B cell (primary cell): Measurements from ENCODE around the gene DEPDC1B. TPM values are rescaled to one million over a fixed set of nuclear protein-coding genes. Genes with fewer than 3 reads are reported as not detected.

Source experiments
- ATAC-seq: fragments of 200-7000 bp; cut with Tn5 transposase; one replicate; pipeline ENCODE4 v1.10.0; 2021; ENCODE audit warnings: low read depth, mild to moderate bottlenecking, moderate number of reproducible peaks, moderate library complexity
- CTCF ChIA-PET: fragments of 350-600 bp; sonication (Branson Sonifier 250); formaldehyde crosslinking; loops from one replicate; lab custom pipeline; 2021; ENCODE audit warnings: antibody characterized with exemption, inconsistent platforms; lab: Charles Lee
- POLR2A ChIA-PET: fragments of 350-600 bp; sonication (Branson Sonifier 250); formaldehyde crosslinking; loops from one replicate; lab custom pipeline; 2021; ENCODE audit warnings: antibody characterized with exemption; lab: Charles Lee
- DNase-seq: peaks from one replicate; pipeline ENCODE4 v3.0.0; 2013
- H2AFZ ChIP-seq: 2 replicates; pipeline ENCODE4 v1.6.1; 2012; ENCODE audit warnings: mild to moderate bottlenecking, low read depth, low read length; ENCODE audit not compliant: insufficient read depth, poor library complexity, severe bottlenecking
- H3K27ac ChIP-seq, 2 donors: 1 replicate in 1 of 2; 2 replicates in 1 of 2; pipeline ENCODE4 v1.5.1; 2012 to 2013; ENCODE audit warnings: low read length in 2 of 2, mild to moderate bottlenecking in 2 of 2, moderate library complexity in 1 of 2
- H3K27me3 ChIP-seq, 4 experiments: fragments of 200-600 bp in 1 of 4; sonication (generic) in 1 of 4; replicated peaks in 1 of 4; 1 replicate in 2 of 4; 2 replicates in 2 of 4; pipeline versions ENCODE4 v1.6.1 to v1.7.0; 2013 to 2016; ENCODE audit warnings: low read length in 3 of 4, mild to moderate bottlenecking in 2 of 4, mixed read lengths in 1 of 4, moderate library complexity in 1 of 4; ENCODE audit not compliant: insufficient read depth in 4 of 4, control insufficient read depth in 3 of 4; ENCODE audit errors: control extremely low read depth in 1 of 4
- H3K36me3 ChIP-seq, 2 experiments: replicated peaks in 1 of 2; 1 replicate in 1 of 2; 2 replicates in 1 of 2; pipeline versions ENCODE4 v1.6.1 to v1.7.1; 2013; ENCODE audit warnings: low read length in 1 of 2; ENCODE audit not compliant: insufficient read depth in 2 of 2, control insufficient read depth in 1 of 2; ENCODE audit errors: control extremely low read depth in 1 of 2, extremely low read depth in 1 of 2
- H3K4me1 ChIP-seq, 2 donors: fragments of 200-600 bp in 1 of 2; sonication (generic) in 1 of 2; 1 replicate in 1 of 2; 2 replicates in 1 of 2; pipeline versions ENCODE4 v1.5.1 to v1.6.1; 2013 to 2017; ENCODE audit warnings: low read length in 2 of 2; ENCODE audit not compliant: control insufficient read depth in 2 of 2, insufficient read depth in 2 of 2
- H3K4me2 ChIP-seq: replicated peaks from 2 replicates; pipeline ENCODE3; 2012; ENCODE audit warnings: mild to moderate bottlenecking, low read depth, low read length; ENCODE audit not compliant: poor library complexity, severe bottlenecking
- H3K4me3 ChIP-seq, 5 experiments: fragments of 200-600 bp in 1 of 5; sonication (generic) in 1 of 5; 1 replicate in 3 of 5; 2 replicates in 2 of 5; pipeline versions ENCODE4 v1.5.1 to v1.7.0; 2011 to 2016; ENCODE audit warnings: low read length in 4 of 5, mild to moderate bottlenecking in 4 of 5, low read depth in 2 of 5, control low read depth in 1 of 5, moderate library complexity in 1 of 5; ENCODE audit not compliant: insufficient read depth in 1 of 5; ENCODE audit errors: control extremely low read depth in 1 of 5, extremely low read depth in 1 of 5
- H3K79me2 ChIP-seq: fragments of 200-600 bp; sonication (generic); one replicate; pipeline ENCODE4 v1.6.0; 2016; ENCODE audit warnings: low read length; ENCODE audit not compliant: control insufficient read depth, insufficient read depth
- H3K9ac ChIP-seq: fragments of 200-600 bp; sonication (generic); 2 replicates; pipeline ENCODE4 v1.6.1; 2017; ENCODE audit warnings: mild to moderate bottlenecking, low read length, moderate library complexity
- H3K9me3 ChIP-seq, 3 donors: one replicate each; pipeline versions ENCODE4 v1.6.1 to v1.7.1; 2013; ENCODE audit warnings: low read length in 2 of 3; ENCODE audit not compliant: control insufficient read depth in 2 of 3, insufficient read depth in 1 of 3; ENCODE audit errors: control extremely low read depth in 1 of 3
- H4K20me1 ChIP-seq: 2 replicates; pipeline ENCODE4 v1.6.0; 2012; ENCODE audit warnings: mild to moderate bottlenecking, low read length; ENCODE audit not compliant: insufficient read depth, control insufficient read depth, poor library complexity, severe bottlenecking
- H3K27ac Mint-ChIP-seq: one replicate; pipeline ENCODE4 v1.8.0; 2021; ENCODE audit warnings: mixed read lengths
- H3K27me3 Mint-ChIP-seq: one replicate; pipeline ENCODE4 v1.8.0; 2021; ENCODE audit warnings: mixed read lengths
- H3K4me1 Mint-ChIP-seq: one replicate; pipeline ENCODE4 v1.8.0; 2021; ENCODE audit warnings: mixed read lengths
- H3K4me3 Mint-ChIP-seq: one replicate; pipeline ENCODE4 v1.8.0; 2021; ENCODE audit warnings: mixed read lengths
- H3K9me3 Mint-ChIP-seq: one replicate; pipeline ENCODE4 v1.8.0; 2022; ENCODE audit warnings: mixed read lengths; ENCODE audit not compliant: insufficient read depth
- CTCF ChIP-seq: fragments of 200-600 bp; IDR thresholded peaks from one replicate; pipeline ENCODE4 v1.8.0; 2022; ENCODE audit warnings: antibody characterized with exemption, mild to moderate bottlenecking
- EZH2 ChIP-seq: IDR thresholded peaks from 2 replicates; pipeline ENCODE4 v1.6.1; 2012; ENCODE audit warnings: borderline replicate concordance, low read depth, mild to moderate bottlenecking, moderate library complexity, low read length; ENCODE audit not compliant: insufficient read depth, poor library complexity, severe bottlenecking
- WGBS: methylation state at CpG from one replicate; pipeline ENCODE4 v1.1.5; 2013; ENCODE audit warnings: missing lambda C conversion rate; ENCODE audit not compliant: insufficient coverage; 5-methylcytosine and 5-hydroxymethylcytosine counted together
- intact Hi-C: fragments of 100-400 bp; cut with micrococcal nuclease; formaldehyde crosslinking; loops from one replicate; pipeline ENCODE4 v1.10.0; 2022
- polyA plus RNA-seq: library from polyadenylated mRNA; depleted of rRNA; stranded (reverse); fragments of >200 nt; gene quantifications from 2 replicates; pipeline ENCODE4 v1.2.3, GENCODE V29; 2012
- total RNA-seq, 2 donors: library from RNA; stranded (reverse); fragments of 120-200 nt in 1 of 2; gene quantifications; 1 replicate in 1 of 2; 2 replicates in 1 of 2; pipeline versions ENCODE4 v1.2.3 to v1.2.4, GENCODE V29; 2013 to 2022

Gene DEPDC1B
- total and polyA plus RNA-seq, 2 donors (not counting 1 experiment from before 2014, with no cell fraction given): 0.04 to 0.25 TPM

GRCh38 chr5:60686157-60686556 lies 13.8 kb downstream of the DEPDC1B start:
- Histone ChIP-seq H3K27me3 (no peaks in the 10 kb centered on the region), H3K9ac (no peak overlapping the region), H2AFZ (no peak overlapping the region), H3K36me3 (no peaks in the 10 kb centered on the region), H3K4me2 (no peak overlapping the region), H3K4me1 (no peaks in the 10 kb centered on the region), H3K4me3 (no peak overlapping the region), H3K9me3 (no peaks in the 10 kb centered on the region), H3K79me2 (no peaks in the 10 kb centered on the region), H4K20me1 (no peaks in the 10 kb centered on the region), H3K27ac (no peak overlapping the region)
- POLR2A ChIA-PET: no interaction called here
- no peaks in the 10 kb centered on the region for H3K27me3 Mint-ChIP-seq
- no peaks in the 10 kb centered on the region for H3K9me3 Mint-ChIP-seq
- CTCF ChIA-PET: interaction anchor here (0.9 to 3.6 kb wide), 3 partner anchors 11 to 18 kb away, joined by 3 to 13 read pairs (median 3); partner anchors contain the start of gene DEPDC1B
- ATAC-seq (no peak), DNase-seq (no peak)
- H3K4me3 Mint-ChIP-seq: no peak overlapping the region
- WGBS: 100% methylated on average over 3 of the region's 4 CpGs
- no peak overlapping the region for H3K27ac Mint-ChIP-seq
- intact Hi-C loops: no loop called here
- TF ChIP-seq EZH2 (no peak), CTCF (no peak)
- peaks cover 2% of the 10 kb centered on the region for H3K4me1 Mint-ChIP-seq

- CTCF ChIA-PET: interaction anchor here (1.4 kb wide), 1 partner anchor 10 kb away, joined by 5 read pairs; no protein-coding TSS in a partner anchor
- Histone ChIP-seq H3K4me2 (no peak overlapping the region), H3K9me3 (no peaks in the 10 kb centered on the region), H3K79me2 (no peaks in the 10 kb centered on the region), H3K4me1 (no peaks in the 10 kb centered on the region), H4K20me1 (no peaks in the 10 kb centered on the region), H3K36me3 (no peaks in the 10 kb centered on the region), H3K4me3 (no peak overlapping the region), H3K27me3 (no peaks in the 10 kb centered on the region), H2AFZ (no peak overlapping the region), H3K9ac (no peak overlapping the region), H3K27ac (no peak overlapping the region)
- H3K4me1 Mint-ChIP-seq: peaks cover 2% of the 10 kb centered on the region
- H3K27ac Mint-ChIP-seq: no peak overlapping the region
- ATAC-seq (no peak), DNase-seq (no peak)
- no peak overlapping the region for H3K4me3 Mint-ChIP-seq
- POLR2A ChIA-PET: no interaction called here
- H3K9me3 Mint-ChIP-seq: no peaks in the 10 kb centered on the region
- H3K27me3 Mint-ChIP-seq: no peaks in the 10 kb centered on the region
- TF ChIP-seq EZH2: no peak
- no CpG with 5 or more reads among the region's 2 CpGs for WGBS
- intact Hi-C loops: no loop called here
Measured at GRCh38 chr5:60685700-60686099, 14.3 kb downstream of the DEPDC1B start.
